Breast epithelium (tissue), 4 donors: ENCODE measurements around the gene MYLK. TPM values are rescaled to one million over a fixed set of nuclear protein-coding genes. Genes with fewer than 3 reads are reported as not detected.

Source experiments
- DNase-seq, 2 donors: peaks; one replicate each; pipeline ENCODE4 v3.0.0-alpha.2; 2019; ENCODE audit warnings: low spot score in 2 of 2
- H3K27ac ChIP-seq, 2 donors: fragments of 200-600 bp; sonication (generic) in 1 of 2; one replicate each; pipeline ENCODE4 v1.5.1; 2016 to 2019; ENCODE audit warnings: mild to moderate bottlenecking in 1 of 2
- H3K27me3 ChIP-seq, 2 donors: fragments of 200-600 bp; sonication (generic) in 1 of 2; one replicate each; pipeline versions ENCODE4 v1.5.1 to v1.6.0; 2017 to 2019; ENCODE audit warnings: control low read depth in 1 of 2, mild to moderate bottlenecking in 1 of 2
- H3K36me3 ChIP-seq: fragments of 200-600 bp; one replicate; pipeline ENCODE4 v1.5.1; 2019
- H3K4me1 ChIP-seq, 2 donors: fragments of 200-600 bp; sonication (generic); one replicate each; pipeline ENCODE4 v1.5.1; 2016 to 2019; ENCODE audit warnings: control low read depth in 1 of 2
- H3K4me3 ChIP-seq, 3 donors: fragments of 200-600 bp; sonication (generic); 1 replicate in 2 of 3; 2 replicates in 1 of 3; pipeline ENCODE4 v1.5.1; 2016 to 2019; ENCODE audit warnings: mild to moderate bottlenecking in 3 of 3, moderate library complexity in 2 of 3
- H3K9me3 ChIP-seq, 2 donors: fragments of 200-600 bp; sonication (generic) in 1 of 2; one replicate each; pipeline ENCODE4 v1.5.1; 2016 to 2019; ENCODE audit warnings: control low read depth in 1 of 2
- POLR2A ChIP-seq: fragments of 450-650 bp; IDR thresholded peaks from one replicate; pipeline ENCODE4 v1.6.1; 2016; ENCODE audit warnings: antibody characterized with exemption, mild to moderate bottlenecking, moderate library complexity
- POLR2AphosphoS5 ChIP-seq, 3 donors: sonication (generic); formaldehyde crosslinking; IDR thresholded peaks; one replicate each; pipeline ENCODE4 v1.6.1; 2017; ENCODE audit warnings: antibody characterized with exemption in 3 of 3
- intact Hi-C: fragments of 100-400 bp; cut with DNase I; formaldehyde crosslinking; loops from one replicate; pipeline ENCODE4 v1.15.1; 2023; ENCODE audit warnings: low total_unique reads
- total RNA-seq, 3 donors: library from RNA; depleted of rRNA; stranded (reverse); fragments of >200 nt; gene quantifications; one replicate each; pipeline ENCODE4 v1.1.0, GENCODE V29; 2016
- TF ChIP-seq, protein P1 (sequence below), 3 donors: fragments of 450-650 bp; IDR thresholded peaks; one replicate each; pipeline ENCODE4 v1.5.1; 2016 to 2017; ENCODE audit warnings: antibody characterized with exemption in 3 of 3, mild to moderate bottlenecking in 3 of 3, moderate library complexity in 3 of 3

Gene MYLK
- total RNA-seq, 3 donors from 2014 or later = 87.2 to 188 (median 181) TPM

DNA sequence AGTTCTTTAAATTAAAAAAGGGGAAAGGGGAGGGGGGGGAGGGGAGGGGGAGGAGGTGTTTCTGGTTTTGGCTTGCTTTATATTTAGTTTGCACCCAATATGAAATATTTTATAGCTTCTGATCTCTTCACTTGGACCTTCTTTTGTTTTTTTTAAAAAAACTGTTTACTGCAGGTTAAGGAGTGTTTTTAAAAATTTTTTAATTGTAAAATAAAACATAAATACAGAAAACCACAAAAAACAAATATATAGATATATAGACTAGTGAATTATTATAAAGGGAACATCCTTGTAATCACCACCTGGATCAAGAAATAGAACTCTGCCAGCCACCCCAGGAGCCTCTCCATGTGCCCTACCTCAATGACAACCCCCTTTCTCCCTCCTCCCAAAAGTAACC lies 861 bp upstream of the MYLK start:
- no peak overlapping the region for H3K27ac ChIP-seq
- H3K9me3 ChIP-seq = no peaks in the 10 kb centered on the region
- no peak for DNase-seq
- H3K4me1 ChIP-seq = no peaks in the 10 kb centered on the region
- TF ChIP-seq, protein P1, sequence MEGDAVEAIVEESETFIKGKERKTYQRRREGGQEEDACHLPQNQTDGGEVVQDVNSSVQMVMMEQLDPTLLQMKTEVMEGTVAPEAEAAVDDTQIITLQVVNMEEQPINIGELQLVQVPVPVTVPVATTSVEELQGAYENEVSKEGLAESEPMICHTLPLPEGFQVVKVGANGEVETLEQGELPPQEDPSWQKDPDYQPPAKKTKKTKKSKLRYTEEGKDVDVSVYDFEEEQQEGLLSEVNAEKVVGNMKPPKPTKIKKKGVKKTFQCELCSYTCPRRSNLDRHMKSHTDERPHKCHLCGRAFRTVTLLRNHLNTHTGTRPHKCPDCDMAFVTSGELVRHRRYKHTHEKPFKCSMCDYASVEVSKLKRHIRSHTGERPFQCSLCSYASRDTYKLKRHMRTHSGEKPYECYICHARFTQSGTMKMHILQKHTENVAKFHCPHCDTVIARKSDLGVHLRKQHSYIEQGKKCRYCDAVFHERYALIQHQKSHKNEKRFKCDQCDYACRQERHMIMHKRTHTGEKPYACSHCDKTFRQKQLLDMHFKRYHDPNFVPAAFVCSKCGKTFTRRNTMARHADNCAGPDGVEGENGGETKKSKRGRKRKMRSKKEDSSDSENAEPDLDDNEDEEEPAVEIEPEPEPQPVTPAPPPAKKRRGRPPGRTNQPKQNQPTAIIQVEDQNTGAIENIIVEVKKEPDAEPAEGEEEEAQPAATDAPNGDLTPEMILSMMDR (IDR thresholded peaks at IDR 0.05) = no peak
- TF ChIP-seq POLR2A = no peak
- TF ChIP-seq POLR2AphosphoS5 (IDR thresholded peaks at IDR 0.05) = no peak
- intact Hi-C loops = no loop called here
- no peak overlapping the region for H3K4me3 ChIP-seq
- H3K36me3 ChIP-seq = no peaks in the 10 kb centered on the region
- H3K27me3 ChIP-seq = no peaks in the 10 kb centered on the region

DNA sequence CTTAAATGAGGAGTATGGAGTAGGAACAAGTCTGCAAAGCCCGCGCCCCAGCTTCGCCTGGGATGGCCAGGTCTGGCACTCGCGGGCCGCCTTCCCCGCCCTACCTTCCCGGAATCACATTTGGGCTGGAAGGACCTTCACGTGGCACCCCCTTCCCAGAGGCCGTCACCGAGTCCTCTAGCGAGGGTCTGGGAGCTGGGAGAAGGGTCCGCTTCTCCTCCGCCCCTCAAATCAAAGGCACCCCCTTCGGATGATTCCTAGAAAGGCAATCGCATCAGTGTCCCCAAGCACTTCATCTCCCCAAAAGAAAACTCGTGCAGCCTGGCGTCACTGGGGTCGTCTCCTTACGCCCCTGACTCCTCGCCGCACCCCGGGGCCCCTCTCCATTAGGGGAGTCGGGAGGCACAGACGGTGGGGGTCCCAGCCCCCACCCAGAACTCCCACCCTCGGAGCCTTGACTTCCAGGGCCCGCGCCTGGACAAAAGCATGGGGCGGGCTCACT lies 380 bp downstream of the MYLK start:
- no peaks in the 10 kb centered on the region for H3K4me1 ChIP-seq
- H3K9me3 ChIP-seq = no peaks in the 10 kb centered on the region
- no peaks in the 10 kb centered on the region for H3K36me3 ChIP-seq
- H3K4me3 ChIP-seq = peak overlapping the region; percentile 33 to 73 (median 59)
- peak in 1 of 2 donors; percentile 40 for DNase-seq
- peak overlapping the region; percentile 40 to 55 for H3K27ac ChIP-seq
- no peaks in the 10 kb centered on the region for H3K27me3 ChIP-seq
- intact Hi-C loops = no loop called here
- TF ChIP-seq, protein P1 (IDR thresholded peaks at IDR 0.05) = no peak
- TF ChIP-seq POLR2A (no peak), POLR2AphosphoS5 (IDR thresholded peaks at IDR 0.05) (no peak)

DNA sequence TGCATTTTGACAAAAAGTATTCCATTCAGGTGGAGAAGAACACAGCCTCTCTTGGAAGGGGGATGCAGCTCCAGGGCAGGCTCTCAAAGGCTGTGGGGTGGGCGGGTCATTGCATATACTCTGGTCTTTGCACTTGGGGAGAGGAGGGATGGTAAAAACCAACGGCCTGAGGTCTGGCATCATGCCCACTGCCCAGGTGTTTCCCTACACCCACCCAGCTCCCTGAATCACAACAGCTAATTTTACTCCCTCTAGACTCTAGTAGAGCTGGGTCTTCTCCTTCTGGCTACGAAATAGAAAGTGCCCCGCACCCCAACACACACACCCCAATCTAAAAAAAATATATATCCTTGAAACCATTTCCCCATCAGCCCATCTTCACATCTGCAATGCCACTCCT lies 1.0 kb downstream of the MYLK start:
- no peaks in the 10 kb centered on the region for H3K36me3 ChIP-seq
- no peaks in the 10 kb centered on the region for H3K27me3 ChIP-seq
- no peaks in the 10 kb centered on the region for H3K9me3 ChIP-seq
- intact Hi-C loops = no loop called here
- TF ChIP-seq, protein P1 (IDR thresholded peaks at IDR 0.05) = no peak
- no peak for TF ChIP-seq POLR2A
- TF ChIP-seq POLR2AphosphoS5 (IDR thresholded peaks at IDR 0.05) = no peak
- no peak for DNase-seq
- H3K4me1 ChIP-seq = no peaks in the 10 kb centered on the region
- H3K4me3 ChIP-seq = peak overlapping the region in 2 of 3 donors; percentile 59 to 73
- H3K27ac ChIP-seq = no peak overlapping the region

DNA sequence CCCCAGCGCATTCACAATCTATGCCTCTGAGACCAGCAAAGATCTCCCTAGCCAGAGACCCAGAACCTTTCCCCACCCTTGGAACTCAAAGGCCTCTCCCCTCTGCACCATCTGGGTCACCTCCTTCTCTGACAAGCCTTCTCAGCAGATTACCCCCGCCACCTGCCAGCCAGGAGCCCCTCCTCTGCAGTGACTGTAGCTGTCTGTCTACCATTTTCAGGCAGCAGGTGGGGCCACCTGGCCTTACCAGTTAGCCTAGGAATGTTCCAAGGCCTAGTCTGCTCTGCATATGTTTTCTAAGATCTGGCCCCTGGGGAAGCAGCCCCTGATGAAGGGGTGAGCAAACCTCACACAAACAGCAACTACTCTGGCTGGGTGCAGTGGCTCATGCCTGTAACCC lies 2.4 kb downstream of the MYLK start:
- no peak for DNase-seq
- Histone ChIP-seq H3K27ac (no peak overlapping the region), H3K4me1 (no peaks in the 10 kb centered on the region), H3K36me3 (no peaks in the 10 kb centered on the region), H3K9me3 (no peaks in the 10 kb centered on the region), H3K27me3 (no peaks in the 10 kb centered on the region), H3K4me3 (no peak overlapping the region)
- TF ChIP-seq, protein P1 (IDR thresholded peaks at IDR 0.05) = no peak
- no peak for TF ChIP-seq POLR2A
- no peak for TF ChIP-seq POLR2AphosphoS5 (IDR thresholded peaks at IDR 0.05)
- intact Hi-C loops = no loop called here

DNA sequence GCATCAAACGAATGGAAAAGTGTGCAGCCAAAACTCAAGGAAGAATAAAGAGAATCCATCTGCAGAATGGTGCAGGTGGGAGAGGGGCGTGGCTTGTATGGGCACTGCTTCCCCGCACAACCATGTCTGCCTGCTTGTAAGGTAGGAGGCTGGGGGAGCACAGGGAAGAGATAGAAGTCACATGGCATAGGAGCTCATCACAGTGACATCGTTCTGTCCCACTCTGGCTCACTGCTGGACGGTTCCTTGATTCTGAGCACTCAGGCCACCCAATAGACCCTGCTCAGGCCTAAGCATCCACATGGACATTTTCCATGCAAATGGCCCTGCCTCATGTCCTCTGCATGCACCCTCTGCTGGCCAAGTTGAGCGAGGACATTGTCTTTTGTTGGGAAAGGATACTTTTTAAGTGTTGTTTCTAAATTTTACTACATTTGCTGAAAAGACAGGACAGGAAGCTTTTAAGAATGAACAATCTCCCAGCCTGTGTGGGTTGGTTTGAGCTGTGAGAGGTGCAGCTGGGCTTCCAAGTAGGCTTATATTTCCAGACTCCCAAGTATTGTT lies 3.1 kb downstream of the MYLK start:
- Histone ChIP-seq H3K36me3 (no peaks in the 10 kb centered on the region), H3K4me3 (no peak overlapping the region), H3K4me1 (no peaks in the 10 kb centered on the region), H3K27me3 (no peaks in the 10 kb centered on the region), H3K27ac (no peak overlapping the region), H3K9me3 (no peaks in the 10 kb centered on the region)
- no peak for DNase-seq
- intact Hi-C loops = no loop called here
- TF ChIP-seq, protein P1 (IDR thresholded peaks at IDR 0.05) = no peak
- TF ChIP-seq POLR2AphosphoS5 (IDR thresholded peaks at IDR 0.05) (no peak), POLR2A (no peak)
